Measurements from ENCODE around the gene MRLN.

MRLN gene

GRCh38 chr10:59702347-59702746, 50.9 kb downstream of the MRLN start:
- no peak for DNase-seq

- DNase-seq = no peak
Measured at GRCh38 chr10:59700709-59701108, 52.5 kb downstream of the MRLN start.

GRCh38 chr10:59698326-59698725, 54.9 kb downstream of the MRLN start:
- DNase-seq = no peak

GRCh38 chr10:59695637-59696036, 57.6 kb downstream of the MRLN start:
- no peak for DNase-seq

- no peak for DNase-seq
Measured at GRCh38 chr10:59694936-59695335, 58.3 kb downstream of the MRLN start.

GRCh38 chr10:59692113-59692512, 61.1 kb downstream of the MRLN start:
- no peak for DNase-seq

GRCh38 chr10:59688921-59689351, 64.3 kb downstream of the MRLN start:
- DNase-seq = no peak

- no peak for DNase-seq
Measured at GRCh38 chr10:59687657-59688056, 65.6 kb downstream of the MRLN start.
